ENCODE data around the gene C5orf63.

DNA sequence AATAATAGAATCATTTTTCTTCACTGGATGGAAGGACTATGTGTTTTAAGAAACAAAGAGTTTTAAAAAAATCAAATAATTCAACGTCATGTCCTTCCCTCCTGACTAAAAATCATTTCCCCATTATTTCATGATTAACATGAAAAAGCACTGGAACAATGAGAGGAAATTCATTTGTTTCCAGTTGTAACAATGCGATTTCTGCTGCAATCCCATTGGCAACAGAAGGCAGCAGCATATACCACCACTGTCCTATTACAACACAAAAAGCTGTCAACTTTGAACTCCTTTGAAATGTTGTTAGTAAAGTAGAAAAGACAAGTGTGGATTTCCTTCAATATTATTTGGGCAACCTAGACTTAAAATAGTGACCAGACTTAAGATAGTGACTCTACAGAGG is 3.1 kb downstream of the C5orf63 start:
- TF ChIP-seq CTCF (conservative IDR thresholded peaks at IDR 0.05; ENCODE audit: low read length) (no peak), EZH2phosphoT487 (IDR thresholded peaks at IDR 0.05; ENCODE audit: borderline replicate concordance, low read depth, low read length) (no peak)
